HepG2 (cell line): Measurements from ENCODE around the gene IQCB1. TPM values are rescaled to one million over a fixed set of nuclear protein-coding genes. Genes with fewer than 3 reads are reported as not detected.

Experiments
- EHMT2 ChIP-seq: fragments of 200-600 bp; sonication (generic); IDR thresholded peaks from 2 replicates; pipeline ENCODE4 v1.7.0; 2017; ENCODE audit warnings: antibody characterized with exemption, low read depth, low read length, borderline replicate concordance
- GATAD2A ChIP-seq: IDR thresholded peaks from 2 replicates; pipeline ENCODE4 v1.6.1; 2016
- MTF2 ChIP-seq: sonication (generic); formaldehyde crosslinking; IDR thresholded peaks from 2 replicates; pipeline ENCODE4 v1.5.0; 2020; ENCODE audit warnings: missing genetic modification reagents, borderline replicate concordance
- NBN ChIP-seq: fragments of 450-650 bp; conservative IDR thresholded peaks from 2 replicates; pipeline ENCODE4 v1.6.1; 2017
- NFATC3 ChIP-seq: sonication (generic); formaldehyde crosslinking; IDR thresholded peaks from 2 replicates; pipeline ENCODE4 v1.5.1; 2020; ENCODE audit warnings: mild to moderate bottlenecking, missing genetic modification reagents
- NFRKB ChIP-seq: fragments of 450-650 bp; IDR thresholded peaks from 2 replicates; pipeline ENCODE4 v1.6.1; 2017
- NR2F6 ChIP-seq, 2 experiments: IDR thresholded peaks; 2 replicates each; pipeline ENCODE4 v1.6.1; 2016; ENCODE audit warnings: antibody characterized with exemption in 1 of 2, mild to moderate bottlenecking in 1 of 2
- RFX5 ChIP-seq: IDR thresholded peaks from 2 replicates; pipeline ENCODE4 v1.6.1; 2011; ENCODE audit warnings: low read depth, low read length, improper control_type of control experiment
- SMARCE1 ChIP-seq: fragments of 450-650 bp; IDR thresholded peaks from 2 replicates; pipeline ENCODE4 v1.6.1; 2017; ENCODE audit warnings: borderline replicate concordance
- SP2 ChIP-seq: sonication (generic); formaldehyde crosslinking; IDR thresholded peaks from 2 replicates; pipeline ENCODE4 v1.5.1; 2020; ENCODE audit warnings: mild to moderate bottlenecking, missing genetic modification reagents
- ZBTB8A ChIP-seq: sonication (generic); formaldehyde crosslinking; IDR thresholded peaks from 2 replicates; pipeline ENCODE4 v1.4.0; 2020; ENCODE audit warnings: mild to moderate bottlenecking, low read depth, missing genetic modification reagents, borderline replicate concordance
- ZNF101 ChIP-seq: sonication (generic); formaldehyde crosslinking; IDR thresholded peaks from 2 replicates; pipeline ENCODE4 v1.4.0; 2020; ENCODE audit warnings: mild to moderate bottlenecking, low read depth, missing genetic modification reagents, borderline replicate concordance
- ZNF382 ChIP-seq: sonication (generic); formaldehyde crosslinking; IDR thresholded peaks from 2 replicates; pipeline ENCODE4 v1.5.0; 2020; ENCODE audit warnings: missing genetic modification reagents, mild to moderate bottlenecking, borderline replicate concordance
- ZNF550 ChIP-seq: sonication (generic); formaldehyde crosslinking; IDR thresholded peaks from 2 replicates; pipeline ENCODE4 v1.4.0; 2020; ENCODE audit warnings: mild to moderate bottlenecking, missing genetic modification reagents, borderline replicate concordance
- ZNF609 ChIP-seq: sonication (generic); formaldehyde crosslinking; IDR thresholded peaks from 2 replicates; pipeline ENCODE4 v1.4.0; 2020; ENCODE audit warnings: mild to moderate bottlenecking, missing genetic modification reagents, borderline replicate concordance
- ZNF782 ChIP-seq: sonication (generic); formaldehyde crosslinking; IDR thresholded peaks from 2 replicates; pipeline ENCODE4 v1.4.0; 2020; ENCODE audit warnings: missing genetic modification reagents, mild to moderate bottlenecking, borderline replicate concordance
- ZZZ3 ChIP-seq: sonication (generic); formaldehyde crosslinking; IDR thresholded peaks from 2 replicates; pipeline ENCODE4 v1.4.0; 2020; ENCODE audit warnings: missing genetic modification reagents, mild to moderate bottlenecking, borderline replicate concordance
- polyA plus RNA-seq, 8 experiments: library from polyadenylated mRNA; depleted of rRNA in 3 of 8; stranded (reverse) in 7 of 8; unstranded in 1 of 8; fragments of >200 nt; fragmentation: Illumina TruSeq in 4 of 8; extraction: Trizol in 4 of 8; gene quantifications; 2 replicates each; pipeline versions ENCODE4 v1.2.1 to v1.2.3, GENCODE V29; 2011 to 2016; ENCODE audit warnings: low read depth in 4 of 8, missing spikeins in 1 of 8, mixed read lengths in 1 of 8; ENCODE audit not compliant: insufficient read depth in 1 of 8
- total RNA-seq, 5 experiments: library from RNA; depleted of rRNA; stranded (reverse); fragments of >200 nt; fragmentation: Illumina TruSeq; extraction: Trizol; gene quantifications; 2 replicates each; pipeline ENCODE4 v1.2.3, GENCODE V29; 2016; ENCODE audit warnings: low read depth in 1 of 5
- TF ChIP-seq, protein P1 (sequence below): IDR thresholded peaks from 2 replicates; pipeline ENCODE4 v1.6.1; 2016; ENCODE audit warnings: low read depth, control low read depth
- TF ChIP-seq, protein P2 (sequence below): sonication (generic); formaldehyde crosslinking; IDR thresholded peaks from 2 replicates; pipeline ENCODE4 v1.4.0; 2020; ENCODE audit warnings: missing genetic modification reagents
- TF ChIP-seq, protein P3 (sequence below): sonication (generic); formaldehyde crosslinking; IDR thresholded peaks from 2 replicates; pipeline ENCODE4 v1.4.0; 2020; ENCODE audit warnings: missing genetic modification reagents

The IQCB1 gene
- total and polyA plus RNA-seq, 2 of the 13 experiments (the other 11 are each of a cell fraction or from before 2014, with no cell fraction given), result 18.0 to 41.4 TPM

GRCh38 chr3:121834671-121835464 is at the start of gene IQCB1, which contains the start of gene EAF2 (continued):
- TF ChIP-seq ZNF609 (CRISPR knock-in tag), result no peak
- no peak for TF ChIP-seq MTF2
- no peak for TF ChIP-seq NFATC3 (CRISPR knock-in tag)
- TF ChIP-seq EHMT2, result no peak
- TF ChIP-seq, protein P1, sequence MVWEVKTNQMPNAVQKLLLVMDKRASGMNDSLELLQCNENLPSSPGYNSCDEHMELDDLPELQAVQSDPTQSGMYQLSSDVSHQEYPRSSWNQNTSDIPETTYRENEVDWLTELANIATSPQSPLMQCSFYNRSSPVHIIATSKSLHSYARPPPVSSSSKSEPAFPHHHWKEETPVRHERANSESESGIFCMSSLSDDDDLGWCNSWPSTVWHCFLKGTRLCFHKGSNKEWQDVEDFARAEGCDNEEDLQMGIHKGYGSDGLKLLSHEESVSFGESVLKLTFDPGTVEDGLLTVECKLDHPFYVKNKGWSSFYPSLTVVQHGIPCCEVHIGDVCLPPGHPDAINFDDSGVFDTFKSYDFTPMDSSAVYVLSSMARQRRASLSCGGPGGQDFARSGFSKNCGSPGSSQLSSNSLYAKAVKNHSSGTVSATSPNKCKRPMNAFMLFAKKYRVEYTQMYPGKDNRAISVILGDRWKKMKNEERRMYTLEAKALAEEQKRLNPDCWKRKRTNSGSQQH (CRISPR knock-in tag), result peak; percentile 78
- TF ChIP-seq ZBTB8A (CRISPR knock-in tag), result 0 out of 2 replicates have a peak, but pooled peaks have one; percentile 21
- no peak for TF ChIP-seq ZNF101 (CRISPR knock-in tag)
- TF ChIP-seq, protein P2, sequence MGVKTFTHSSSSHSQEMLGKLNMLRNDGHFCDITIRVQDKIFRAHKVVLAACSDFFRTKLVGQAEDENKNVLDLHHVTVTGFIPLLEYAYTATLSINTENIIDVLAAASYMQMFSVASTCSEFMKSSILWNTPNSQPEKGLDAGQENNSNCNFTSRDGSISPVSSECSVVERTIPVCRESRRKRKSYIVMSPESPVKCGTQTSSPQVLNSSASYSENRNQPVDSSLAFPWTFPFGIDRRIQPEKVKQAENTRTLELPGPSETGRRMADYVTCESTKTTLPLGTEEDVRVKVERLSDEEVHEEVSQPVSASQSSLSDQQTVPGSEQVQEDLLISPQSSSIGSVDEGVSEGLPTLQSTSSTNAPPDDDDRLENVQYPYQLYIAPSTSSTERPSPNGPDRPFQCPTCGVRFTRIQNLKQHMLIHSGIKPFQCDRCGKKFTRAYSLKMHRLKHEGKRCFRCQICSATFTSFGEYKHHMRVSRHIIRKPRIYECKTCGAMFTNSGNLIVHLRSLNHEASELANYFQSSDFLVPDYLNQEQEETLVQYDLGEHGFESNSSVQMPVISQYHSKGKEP (CRISPR knock-in tag), result no peak
- TF ChIP-seq NBN, result no peak
- no peak for TF ChIP-seq NFRKB
- 0 out of 2 replicates have a peak, but pooled peaks have one; percentile 23 for TF ChIP-seq GATAD2A
- TF ChIP-seq ZNF382, result no peak
- TF ChIP-seq SMARCE1, result no peak
- TF ChIP-seq, protein P3, sequence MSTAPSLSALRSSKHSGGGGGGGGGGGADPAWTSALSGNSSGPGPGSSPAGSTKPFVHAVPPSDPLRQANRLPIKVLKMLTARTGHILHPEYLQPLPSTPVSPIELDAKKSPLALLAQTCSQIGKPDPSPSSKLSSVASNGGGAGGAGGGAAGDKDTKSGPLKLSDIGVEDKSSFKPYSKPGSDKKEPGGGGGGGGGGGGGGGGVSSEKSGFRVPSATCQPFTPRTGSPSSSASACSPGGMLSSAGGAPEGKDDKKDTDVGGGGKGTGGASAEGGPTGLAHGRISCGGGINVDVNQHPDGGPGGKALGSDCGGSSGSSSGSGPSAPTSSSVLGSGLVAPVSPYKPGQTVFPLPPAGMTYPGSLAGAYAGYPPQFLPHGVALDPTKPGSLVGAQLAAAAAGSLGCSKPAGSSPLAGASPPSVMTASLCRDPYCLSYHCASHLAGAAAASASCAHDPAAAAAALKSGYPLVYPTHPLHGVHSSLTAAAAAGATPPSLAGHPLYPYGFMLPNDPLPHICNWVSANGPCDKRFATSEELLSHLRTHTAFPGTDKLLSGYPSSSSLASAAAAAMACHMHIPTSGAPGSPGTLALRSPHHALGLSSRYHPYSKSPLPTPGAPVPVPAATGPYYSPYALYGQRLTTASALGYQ (CRISPR knock-in tag), result 0 out of 2 replicates have a peak, but pooled peaks have one; percentile 39
- peak; percentile 82 for TF ChIP-seq SP2 (CRISPR knock-in tag)
- peak; percentile 64; the same call in 1 of the 2 replicates for TF ChIP-seq RFX5
- no peak for TF ChIP-seq ZZZ3
- TF ChIP-seq NR2F6 (IDR thresholded peaks at IDR 0.05), result no peak
- TF ChIP-seq NR2F6 (CRISPR knock-in tag; IDR thresholded peaks at IDR 0.05), result peak; percentile 14; the same call in 1 of the 2 replicates
- TF ChIP-seq ZNF550 (CRISPR knock-in tag), result no peak
- TF ChIP-seq ZNF782, result no peak
